GM18858 (cell line): ENCODE measurements around the gene ITPR2.
"Not testable (repeated sequence)": the region's sequence is repeated elsewhere in the genome, so short reads cannot be mapped to it uniquely, and the experiment has no call there.

Experiments used
- ATAC-seq: cut with Tn5 transposase; IDR thresholded peaks from one replicate; pipeline ENCODE4 v1.9.1; 2021; ENCODE audit not compliant: unreplicated experiment

Gene ITPR2

DNA sequence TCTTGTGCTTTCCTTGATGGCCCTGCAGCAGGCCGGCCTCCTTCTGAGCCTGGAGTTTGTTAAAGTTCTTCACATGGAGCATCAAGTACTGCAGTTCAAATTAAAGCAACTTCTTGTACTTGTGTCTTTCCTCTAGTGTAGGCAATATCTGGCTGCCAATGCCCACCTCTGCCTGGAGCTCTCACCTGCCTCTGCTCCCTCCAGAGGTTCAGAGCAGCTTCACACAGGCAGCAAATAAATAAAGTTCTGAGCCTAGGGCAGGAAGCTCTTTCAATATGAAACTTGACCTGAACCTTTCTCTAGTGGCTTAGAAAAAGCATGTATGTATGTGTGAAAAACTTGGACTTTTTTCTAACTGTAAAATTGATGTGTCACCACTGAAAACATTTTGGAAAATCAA, 65.9 kb downstream of the ITPR2 start:
- ATAC-seq = peak; percentile 32

DNA sequence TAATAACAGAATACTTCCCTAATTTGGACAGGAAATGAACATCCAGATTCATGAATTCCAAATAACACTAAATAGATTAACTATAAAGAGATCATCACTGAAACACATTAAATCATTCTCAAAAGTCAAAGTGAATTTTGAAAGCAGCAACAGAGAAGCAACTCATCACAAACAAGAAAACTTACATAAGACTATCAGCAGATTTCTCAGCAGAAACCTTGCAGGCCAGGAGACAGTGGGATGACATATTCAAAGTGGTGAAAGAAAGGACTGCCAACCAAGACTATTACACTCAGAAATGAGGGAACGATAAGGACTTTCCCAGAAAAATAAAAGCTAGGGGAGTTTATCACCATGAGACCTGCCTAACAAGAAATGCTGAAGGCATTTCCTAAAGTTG, 70.8 kb downstream of the ITPR2 start:
- ATAC-seq = no peak

DNA sequence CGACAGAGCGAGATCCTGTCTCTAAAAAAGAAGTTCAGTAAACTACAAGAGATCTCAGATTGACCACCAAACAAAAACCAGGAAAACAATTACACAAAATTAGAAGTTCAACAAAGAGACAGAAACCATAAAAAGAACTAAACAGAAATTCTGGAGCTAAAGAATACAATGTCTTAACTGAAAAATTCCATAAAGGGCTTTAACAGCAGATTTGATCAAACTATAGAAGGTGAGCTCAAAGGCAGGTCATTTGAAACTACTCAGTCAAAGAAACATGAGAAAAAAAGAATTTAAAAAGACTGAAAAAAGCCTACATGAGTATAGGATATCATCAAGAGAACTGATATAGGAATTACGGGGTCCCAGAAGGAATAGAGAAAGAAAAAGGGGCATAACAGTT, 71.2 kb downstream of the ITPR2 start:
- ATAC-seq = no peak

DNA sequence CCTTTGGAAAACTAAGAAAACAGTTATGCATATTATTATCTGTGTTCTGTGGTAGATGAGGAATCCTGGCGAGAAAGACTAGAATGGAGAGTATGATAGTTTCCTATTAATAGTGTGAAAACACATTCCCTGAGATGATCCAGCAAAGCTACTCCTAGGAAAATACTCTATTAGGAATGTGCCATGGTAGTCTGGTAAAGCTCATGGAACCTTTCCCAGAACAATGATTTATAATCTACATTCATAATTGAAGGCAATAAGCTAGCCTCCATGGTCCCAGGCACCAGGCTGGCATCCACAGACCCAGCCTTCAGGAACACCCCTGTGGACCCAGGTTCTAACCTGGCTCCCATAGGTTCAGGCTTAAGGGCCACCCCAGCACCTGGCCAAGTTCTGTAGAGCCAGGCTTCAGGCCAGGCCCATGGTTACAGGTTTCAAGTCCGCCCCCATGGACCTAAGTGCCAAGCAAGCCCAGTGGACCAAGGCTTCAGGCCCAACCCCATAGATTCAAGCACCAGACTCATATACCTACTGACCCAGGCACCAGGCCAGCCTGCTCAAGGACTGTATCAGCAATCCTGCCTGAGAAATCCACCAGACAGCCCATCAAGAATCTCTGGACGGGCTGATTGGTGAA, 72.2 kb downstream of the ITPR2 start:
- ATAC-seq = no peak

DNA sequence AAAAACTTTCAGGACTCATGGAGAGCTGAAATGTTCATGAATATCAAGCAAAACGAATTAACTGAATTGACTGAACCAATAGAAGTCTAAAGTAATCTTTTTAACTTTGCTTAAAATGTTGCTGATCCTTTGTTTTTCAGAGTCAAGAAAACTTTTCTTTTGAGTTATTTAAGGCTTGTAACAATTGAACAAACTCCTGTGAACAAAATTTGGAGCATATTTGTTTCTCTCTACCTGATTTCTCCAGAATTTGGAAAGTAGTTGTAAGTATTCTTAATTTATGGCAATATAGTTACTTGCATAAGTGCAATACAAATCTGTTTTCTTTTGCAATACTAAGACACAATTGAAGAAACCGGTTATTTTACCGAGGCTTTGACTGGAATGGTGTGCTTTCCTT, 77.6 kb downstream of the ITPR2 start:
- not testable (repeated sequence) for ATAC-seq

DNA sequence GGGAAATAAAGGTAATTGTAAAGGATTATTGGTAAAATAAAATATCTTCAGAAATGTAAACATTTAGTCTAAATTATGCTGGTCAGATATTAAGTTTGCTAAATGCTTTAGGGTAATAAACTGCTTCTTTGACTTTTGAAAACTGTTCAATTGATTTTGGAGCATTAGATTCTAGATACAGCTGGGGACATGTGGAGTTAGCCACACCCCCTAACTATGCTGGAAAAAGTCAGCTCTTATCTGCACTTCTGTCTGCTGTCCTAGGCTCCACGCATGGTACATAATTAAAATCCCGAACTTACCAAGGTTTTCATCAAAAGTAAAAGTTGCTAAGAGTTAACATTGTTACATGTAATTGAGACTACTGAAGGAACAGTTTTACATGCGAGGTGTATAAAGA, 78.8 kb downstream of the ITPR2 start:
- no peak for ATAC-seq

DNA sequence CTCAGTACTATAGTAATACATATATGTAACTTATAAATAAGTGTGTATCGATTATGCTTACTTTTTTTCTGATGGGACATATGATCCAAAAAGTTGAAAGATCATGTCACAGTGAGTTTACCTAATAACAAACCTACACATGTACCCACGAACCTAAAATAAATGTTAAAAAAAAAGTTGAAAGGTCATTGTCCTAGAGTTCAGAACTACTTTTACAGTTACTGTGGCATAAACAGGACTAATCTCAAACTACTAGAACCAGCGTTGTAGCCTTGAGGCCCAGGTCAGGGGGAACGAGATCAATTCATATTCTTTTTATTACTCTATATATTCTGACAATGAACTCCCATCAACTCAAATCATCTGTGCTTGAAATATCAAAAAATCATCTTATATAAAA, 81.8 kb downstream of the ITPR2 start:
- ATAC-seq = no peak

DNA sequence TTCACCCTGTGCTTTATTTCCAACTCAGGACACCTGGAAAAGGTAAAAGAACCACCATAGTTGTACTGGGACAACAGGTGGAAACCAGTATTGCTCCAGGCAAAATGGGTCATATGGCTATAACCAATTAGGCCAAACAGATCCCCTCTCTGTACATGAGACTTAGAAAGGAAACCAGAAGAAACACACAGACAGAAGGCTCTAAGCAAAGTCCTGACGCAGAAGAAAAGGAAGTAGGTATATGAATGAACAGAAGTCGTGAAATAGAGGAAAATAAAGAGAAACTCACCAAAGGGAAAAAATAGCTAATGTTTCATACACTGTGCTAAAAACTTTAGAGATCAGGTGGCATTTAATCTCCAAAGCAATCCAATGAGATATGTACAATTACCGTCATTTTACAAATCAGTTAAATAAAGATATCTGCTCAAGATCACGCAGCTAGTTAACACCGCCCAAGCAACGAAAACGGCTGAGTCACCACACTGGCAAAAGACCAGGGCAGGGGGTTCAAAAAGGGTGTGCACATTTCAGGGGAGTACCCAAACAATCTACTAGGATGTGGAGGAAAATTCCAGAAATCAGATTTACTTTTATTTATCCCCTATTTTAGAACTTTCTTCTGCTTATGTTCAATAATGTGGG, 82.3 kb downstream of the ITPR2 start:
- peak; percentile 25 for ATAC-seq

DNA sequence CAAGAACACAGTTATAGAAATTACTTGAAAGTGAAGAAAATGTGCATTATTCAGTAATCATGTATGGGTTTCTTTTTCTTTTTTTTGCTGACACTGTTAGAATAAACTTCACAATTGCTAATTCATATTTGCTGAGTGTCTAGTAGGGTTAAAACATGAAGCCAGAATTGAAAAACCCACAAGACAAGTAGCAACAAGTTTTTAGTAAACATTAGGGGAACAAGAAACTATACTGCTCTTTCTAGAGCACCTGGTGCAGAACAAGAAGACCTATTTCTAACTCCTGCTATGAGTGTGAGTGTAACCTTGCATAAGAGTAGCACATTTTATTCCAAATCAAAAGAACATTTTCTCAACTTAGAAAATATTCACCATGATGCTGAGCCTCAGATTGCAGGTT, 83.2 kb downstream of the ITPR2 start:
- ATAC-seq = peak; percentile 66

DNA sequence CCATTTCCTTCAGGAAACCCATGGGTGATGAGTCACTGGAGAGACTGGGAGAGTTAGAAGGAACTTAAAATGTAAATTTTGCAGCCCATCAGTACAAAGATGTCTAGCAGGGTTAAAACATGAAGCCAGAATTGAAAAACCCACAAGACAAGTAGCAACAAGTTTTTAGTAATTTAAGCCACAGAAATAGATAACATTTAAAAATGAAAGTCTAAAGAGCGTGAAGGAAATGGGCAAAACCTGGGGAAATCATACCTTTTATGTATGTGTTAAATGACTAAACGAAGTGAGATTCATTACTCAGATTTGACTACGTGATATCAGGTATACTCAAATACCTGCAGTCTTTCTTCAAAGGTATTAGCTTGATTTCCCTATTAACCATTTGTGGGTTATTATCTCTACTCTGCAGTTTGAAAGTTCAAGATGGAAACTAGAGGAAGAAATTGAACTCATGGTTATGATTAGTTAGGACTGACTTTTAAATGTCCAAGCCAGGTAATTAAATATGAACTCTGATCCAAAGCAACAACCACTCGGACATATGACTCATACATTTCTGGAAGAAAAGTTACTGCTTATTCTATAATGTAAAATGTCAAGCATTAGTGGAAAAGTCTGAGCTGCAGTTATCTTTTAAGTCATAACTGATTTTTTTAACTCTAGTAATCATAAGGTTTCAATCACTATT, 84.1 kb downstream of the ITPR2 start:
- ATAC-seq = peak; percentile 40

DNA sequence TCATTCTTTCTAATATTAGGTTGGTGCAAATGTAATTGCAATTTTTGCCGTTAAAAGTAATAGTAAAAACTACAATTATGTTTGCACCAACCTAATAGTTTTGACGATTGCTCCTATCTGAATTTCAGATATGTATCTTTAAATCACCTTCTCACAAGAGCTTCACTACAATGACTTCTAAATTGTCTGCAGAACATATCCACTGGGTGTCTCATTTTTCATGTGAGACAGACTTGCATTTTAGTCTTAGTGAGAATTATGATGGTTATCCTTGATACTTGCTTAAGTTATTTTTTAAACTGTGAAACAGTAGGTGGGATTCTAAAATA, 84.6 kb downstream of the ITPR2 start:
- ATAC-seq = peak; percentile 13

DNA sequence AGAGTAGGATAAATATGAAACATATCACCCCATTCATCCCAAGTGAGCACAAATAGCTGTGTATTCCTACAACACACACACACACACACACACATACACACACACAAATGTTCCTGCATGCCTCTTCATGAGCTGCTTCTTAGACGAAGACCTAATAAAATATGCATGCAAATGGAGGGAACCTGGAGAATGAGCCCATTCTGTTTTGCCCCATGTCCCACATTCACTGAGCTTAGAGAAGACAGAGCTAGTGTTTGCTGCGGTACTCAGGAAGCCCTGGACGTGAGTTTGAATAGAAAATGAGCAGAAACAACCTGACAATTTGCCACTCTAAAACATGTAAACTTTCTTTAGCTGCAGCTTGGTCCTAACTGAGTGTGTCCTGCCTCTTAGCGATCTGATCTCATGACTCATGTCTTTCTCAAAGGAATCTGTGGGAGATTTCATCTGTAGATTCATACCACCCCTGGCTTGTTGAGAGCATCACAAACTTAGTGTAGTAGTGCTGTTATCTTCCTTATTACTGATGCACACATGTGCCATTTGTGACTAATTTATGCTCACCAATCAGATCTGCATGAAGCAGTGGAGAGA, 86.8 kb downstream of the ITPR2 start:
- no peak for ATAC-seq

DNA sequence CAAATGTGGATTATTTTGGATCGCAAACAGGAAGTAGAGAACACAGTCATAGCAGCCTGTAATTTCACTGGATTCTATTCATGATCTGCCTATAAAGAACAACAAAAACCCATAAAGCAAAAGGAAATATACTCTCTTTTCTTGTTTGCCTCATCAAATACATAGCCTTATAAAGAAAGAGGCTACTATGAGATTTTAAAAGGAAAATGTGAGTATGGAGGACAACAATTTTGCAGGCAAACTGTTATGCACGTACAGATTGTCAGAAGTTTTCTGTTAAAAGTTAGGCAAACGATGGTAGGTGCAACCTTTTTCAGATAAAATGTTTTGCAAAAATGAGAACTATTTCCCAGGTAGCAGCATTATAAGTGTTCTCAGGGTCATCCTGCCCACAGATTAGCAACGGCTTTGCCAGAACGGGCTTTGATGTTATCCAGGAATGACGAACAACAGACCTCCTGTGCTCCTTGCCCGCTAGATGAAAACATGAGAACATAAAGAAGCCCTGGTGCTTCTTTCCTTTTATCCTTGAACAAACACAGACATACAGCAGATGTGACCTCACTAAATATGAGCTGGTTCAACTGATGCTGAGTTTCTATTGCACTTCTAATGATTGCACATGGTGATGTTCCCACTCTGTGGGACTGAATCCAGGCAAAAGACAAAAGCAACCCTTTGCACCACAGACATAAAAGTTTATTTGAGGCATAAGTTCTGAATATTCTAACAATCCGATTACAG, 88.1 kb downstream of the ITPR2 start:
- ATAC-seq = no peak

DNA sequence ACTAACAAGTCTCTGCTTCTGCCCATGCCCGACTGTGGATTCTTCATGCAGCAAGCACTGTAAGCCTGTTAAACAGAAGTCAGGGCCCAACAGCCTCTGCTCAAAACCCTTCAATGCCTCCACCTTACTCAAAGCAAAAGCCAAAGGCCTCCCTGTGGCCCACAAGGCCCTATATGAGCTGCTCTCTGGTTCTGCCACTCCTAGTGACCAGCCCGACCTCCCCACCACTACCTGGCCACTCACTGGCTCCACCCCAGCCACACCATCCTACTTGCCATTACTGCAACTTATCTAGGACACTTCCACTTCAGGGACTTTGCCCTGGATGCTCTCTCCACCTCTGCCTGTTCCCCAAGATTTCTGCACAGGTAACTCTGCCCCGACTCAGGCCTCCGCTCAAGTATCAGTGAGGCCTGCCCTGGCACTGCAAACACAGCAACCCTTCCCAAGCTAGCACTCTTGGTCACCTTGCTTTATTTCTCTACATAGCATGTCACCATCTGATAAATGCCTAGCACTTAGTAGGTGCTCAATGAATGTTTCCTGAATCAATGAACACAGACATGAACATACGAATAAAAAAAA, 88.9 kb downstream of the ITPR2 start:
- no peak for ATAC-seq

DNA sequence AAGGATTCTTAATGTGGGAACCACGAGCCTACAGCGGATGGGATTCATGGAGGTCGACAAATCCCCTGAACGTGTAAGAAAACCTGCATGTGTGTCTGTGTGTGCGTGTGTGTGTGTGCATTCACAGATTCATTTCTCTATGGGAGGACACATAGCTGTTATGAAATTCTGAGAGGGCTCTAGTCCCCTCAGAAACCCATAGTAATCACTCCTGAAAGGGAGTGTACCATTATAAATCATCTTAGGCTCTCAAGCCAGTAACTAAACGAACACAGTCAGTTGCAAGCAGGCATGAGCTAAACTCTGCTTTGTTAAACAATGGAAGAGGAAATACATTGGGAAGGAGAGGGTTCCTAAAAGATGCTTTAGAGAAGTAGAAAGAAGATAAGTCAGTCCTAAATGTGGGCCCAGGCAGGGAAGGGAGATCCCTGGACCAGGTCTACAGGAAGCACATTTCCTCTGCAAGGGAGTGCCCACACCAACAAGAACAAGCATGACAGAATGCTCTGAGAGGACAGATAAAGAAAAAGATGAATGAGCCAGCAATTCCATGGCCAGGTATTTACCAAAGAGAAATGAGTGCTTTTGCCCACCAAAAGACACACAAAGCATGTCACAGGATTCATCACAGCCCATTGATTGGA, 91.3 kb downstream of the ITPR2 start:
- ATAC-seq = no peak

DNA sequence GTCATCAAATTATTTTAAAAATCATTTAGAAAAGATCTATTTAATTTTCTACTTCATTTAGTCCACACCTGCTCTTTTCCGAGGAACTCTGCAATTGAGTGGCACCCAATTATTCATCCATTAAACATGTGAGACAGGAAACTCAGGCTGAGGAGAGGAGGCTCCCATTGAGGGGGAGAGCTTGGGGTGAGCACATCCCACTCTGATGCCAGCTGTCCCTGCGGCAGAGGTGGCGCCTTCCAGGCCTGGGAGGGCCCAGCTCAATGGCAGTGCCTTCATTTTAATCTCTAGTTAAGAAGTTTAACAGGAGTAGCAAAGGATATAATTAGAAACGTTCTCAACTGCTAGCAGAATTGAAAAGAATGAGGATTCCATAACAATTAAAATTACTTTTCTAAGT, 92.0 kb downstream of the ITPR2 start:
- ATAC-seq = no peak

DNA sequence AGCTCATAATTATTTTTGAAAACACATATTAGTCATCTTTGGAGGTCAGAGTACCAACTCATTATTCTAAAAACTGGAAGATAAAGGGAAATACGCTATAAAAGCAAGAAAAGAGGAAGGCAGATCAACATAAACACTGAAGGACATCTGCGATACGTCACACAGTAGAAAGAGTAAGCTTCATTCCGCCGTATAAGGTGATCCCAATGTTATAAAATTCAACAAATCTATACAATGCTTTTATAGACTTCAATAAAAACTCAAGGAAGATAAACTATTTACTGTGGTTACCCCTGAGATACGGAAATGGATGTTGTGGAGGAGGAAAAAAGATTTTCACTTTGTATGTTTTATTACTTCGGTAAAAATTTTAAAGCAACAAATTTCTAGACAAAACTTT, 92.6 kb downstream of the ITPR2 start:
- ATAC-seq = no peak

DNA sequence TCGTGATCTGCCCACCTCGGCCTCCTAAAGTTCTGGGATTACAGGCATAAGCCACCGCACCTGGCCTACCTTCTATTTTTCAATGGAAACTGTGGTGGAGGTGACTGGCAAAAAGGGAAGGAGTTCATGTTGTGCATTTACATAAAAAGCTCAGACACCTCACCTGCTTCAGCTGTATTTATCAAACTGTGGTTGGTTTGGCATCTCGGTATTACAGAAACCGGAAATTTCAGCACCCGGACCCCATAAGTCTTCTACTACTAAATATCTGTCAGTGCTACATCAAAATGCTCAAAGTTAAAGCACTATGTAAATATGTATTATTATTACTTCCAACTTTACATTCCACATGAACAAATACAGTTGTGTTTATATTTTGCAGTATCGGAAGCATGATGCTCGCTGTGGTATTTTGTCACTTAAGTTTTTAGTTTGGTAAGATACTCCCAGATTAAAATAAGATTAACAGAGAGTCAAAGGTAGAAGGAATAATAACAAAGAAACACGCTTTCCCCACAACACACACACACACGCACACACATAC, 95.4 kb downstream of the ITPR2 start:
- no peak for ATAC-seq

DNA sequence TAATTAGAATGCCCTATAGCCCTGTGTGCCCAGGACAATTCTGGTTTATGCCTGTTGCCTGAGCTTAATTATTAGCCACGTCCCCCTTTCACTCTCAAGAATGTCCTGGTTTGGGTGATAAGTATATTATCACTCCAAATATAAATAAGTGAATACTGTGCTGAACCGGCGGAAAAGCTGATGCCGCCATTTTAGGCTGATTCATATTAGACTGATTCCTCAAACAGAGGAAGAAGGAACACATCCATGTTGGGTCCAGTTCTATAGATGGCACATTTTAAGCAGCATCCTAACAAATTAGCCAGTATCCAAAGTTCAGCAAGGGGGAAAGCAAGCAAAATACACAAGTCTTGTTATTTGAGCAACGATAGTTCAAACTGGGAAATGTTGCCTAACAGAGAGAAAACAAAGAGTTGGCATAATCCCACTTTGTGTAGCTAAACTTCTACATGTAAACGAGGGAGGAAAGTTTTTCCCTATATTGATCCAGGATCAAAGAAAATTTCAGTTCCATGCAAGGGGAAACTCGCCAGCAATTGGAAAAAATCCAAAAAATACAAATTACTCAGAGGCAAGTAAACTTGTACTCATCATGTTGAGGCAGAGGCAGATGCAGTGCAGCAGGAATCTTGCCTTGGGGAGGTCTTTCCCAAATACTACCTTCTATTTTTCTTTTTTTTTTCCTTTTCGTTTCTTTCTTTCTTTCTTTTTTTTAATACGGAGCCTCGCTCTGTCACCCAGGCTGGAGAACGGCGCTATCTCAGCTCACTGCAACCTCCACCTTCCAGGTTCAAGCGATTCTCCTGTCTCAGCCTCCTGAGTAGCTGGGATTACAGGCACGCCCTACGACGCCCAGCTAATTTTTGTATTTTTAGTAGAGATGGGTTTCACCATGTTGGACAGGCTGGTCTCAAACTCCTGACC, 96.2 kb downstream of the ITPR2 start:
- ATAC-seq = no peak
